Stimulated activated CD4-positive, alpha-beta T cell treated with anti-CD3 and anti-CD28 coated beads, Interleukin-15, amount 100 ng/mL, for 1 hour (primary cell): ENCODE data around the gene NDOR1.

Source experiments
- DNase-seq, 2 donors: peaks; one replicate each; pipeline ENCODE4 v3.0.0-alpha.2; 2020; ENCODE audit warnings: low read depth in 1 of 2, low spot score in 1 of 2

NDOR1 gene

GRCh38 chr9:137167747-137168572, 37.5 kb upstream of the NDOR1 start:
- DNase-seq = no peak

GRCh38 chr9:137168573-137168903, 37.0 kb upstream of the NDOR1 start:
- DNase-seq = no peak

GRCh38 chr9:137168904-137169856, 36.3 kb upstream of the NDOR1 start:
- DNase-seq = no peak

DNA sequence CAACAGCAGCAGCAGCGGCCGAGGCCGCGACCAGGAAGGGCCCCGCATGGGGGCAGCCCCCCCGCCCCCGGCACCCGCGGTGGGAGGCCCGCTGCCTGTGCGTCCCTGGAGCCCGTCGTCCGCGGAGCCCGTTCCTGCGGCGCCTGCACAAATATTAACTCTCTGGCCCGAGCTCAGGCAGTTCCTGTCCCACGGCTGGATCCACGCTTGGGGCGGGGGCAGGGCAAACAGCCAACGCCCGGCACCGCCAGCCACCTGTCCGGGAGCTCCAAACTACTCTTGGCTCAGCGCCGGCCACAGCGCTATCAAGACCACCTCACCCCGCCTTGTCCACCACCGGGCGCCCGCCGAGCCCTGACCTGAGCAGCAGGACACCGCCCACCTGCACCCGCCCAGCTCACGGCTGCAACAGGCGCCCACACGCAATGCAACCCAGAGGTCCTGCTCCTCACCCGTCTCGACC, 35.6 kb upstream of the NDOR1 start, which contains the start of gene LRRC26:
Gene LRRC26 (minus strand): TSS at position 156 of the 463 bp plus-strand sequence. CDS start 108 bp downstream, at position 48.
- no peak for DNase-seq

DNA sequence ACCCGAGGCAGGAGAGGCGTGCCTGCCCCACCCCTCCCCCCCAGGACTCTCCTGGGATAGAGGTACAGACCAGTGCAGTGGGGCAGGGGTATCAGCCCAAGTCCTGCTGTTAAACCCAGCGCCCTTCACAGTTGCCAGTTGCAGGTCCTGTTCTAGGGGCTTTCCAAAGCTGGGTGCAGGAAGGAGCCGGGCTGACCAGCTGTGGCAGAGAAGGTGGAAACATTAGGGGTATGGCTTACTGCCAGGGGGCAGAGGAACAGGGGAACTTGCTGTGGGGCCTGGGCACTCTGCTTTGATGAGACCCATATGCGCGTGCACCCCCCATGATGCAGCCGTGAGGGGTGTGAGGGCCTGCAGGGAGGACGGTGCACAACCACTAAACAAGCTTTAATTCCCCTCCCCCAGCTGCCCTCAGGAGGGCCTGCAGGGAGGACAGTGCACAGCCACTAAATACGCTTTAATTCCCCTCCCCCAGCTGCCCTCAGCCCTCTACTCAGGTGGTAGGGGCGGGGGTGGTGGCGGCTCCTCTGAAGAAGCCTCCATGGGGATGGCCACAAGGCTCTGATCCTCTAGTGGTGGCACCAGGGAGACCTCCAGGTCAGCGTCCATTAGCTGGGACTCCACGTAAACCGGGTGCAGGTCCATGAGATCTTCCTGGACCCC, 34.9 kb upstream of the NDOR1 start:
- no peak for DNase-seq

DNA sequence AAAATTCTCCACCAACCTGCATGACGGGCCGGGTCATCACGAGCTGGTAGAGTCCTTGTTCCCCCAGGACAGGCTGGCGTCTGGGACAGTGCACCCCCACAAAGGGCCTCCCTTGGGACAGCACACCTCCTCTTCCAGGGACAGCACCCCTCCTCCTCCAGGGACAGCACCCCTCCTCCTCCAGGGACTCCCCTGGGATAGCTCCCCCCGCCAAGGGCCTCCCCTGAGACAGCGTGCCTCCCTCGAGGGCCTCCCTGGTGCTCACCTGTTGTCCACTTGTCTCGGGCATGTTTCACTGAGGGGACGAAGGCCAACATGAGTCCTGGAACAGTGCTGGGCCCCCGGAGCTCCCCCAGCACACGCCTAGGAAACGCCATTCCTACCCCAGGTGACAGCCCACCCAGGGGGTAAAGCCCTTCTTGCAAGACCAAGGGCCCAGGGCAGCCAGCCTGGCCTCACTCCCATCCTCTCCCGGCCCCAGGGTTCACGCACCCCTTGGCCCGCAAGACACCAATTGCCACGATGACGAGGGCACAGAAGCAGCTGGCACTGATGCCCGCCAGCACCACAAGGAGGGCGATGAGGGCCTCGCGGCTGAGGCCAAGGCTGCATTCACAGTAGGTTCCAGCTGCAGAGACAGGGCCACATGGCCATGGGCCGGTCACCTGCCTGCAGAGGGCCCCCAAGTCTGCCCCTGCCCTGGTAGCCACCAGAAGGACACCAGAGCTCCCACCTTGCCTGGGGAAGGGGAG, 34.2 kb upstream of the NDOR1 start:
- no peak for DNase-seq

DNA sequence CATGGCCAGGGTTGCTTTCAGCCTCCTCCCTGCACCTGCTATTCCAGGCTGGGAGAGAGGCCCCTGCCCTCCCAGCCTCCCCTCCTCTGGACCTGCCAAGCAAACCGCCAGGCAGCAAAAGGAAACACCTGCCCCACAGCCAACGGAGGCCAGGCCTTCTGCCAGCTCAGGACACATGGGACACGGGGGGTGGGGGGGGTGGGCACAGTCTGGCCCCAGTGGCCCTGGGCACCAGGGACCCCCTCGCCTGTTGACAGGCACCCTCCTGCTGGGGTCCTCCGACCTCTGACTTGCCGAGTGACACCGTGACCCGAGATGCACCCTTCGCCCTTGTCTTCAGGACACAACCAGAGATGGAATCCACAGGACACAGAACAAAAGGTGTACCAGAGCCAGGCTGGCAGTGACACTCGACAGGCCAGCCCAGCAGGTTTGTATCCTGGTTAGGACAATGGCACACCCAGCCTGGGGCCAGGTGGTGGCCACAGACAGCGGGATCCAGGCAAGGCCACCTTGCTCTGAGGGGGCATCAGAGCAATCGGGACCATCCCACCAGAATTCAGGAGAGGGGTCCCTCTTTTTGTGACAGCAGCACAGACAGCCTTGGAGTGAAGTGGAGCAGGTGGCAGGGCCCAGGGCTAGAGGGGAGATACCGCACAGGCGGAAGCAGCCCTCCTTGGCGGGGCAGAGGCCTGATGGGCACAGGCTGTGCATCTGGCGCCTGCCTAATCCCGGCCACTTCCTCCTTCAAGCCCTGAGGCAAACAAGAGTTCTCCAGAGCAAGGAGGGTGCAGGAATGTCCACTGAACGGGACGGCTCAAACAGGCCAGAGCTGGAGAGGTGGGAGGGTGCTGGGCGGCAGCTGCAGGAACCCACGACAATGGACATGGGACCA, 32.4 kb upstream of the NDOR1 start:
- DNase-seq = no peak

DNA sequence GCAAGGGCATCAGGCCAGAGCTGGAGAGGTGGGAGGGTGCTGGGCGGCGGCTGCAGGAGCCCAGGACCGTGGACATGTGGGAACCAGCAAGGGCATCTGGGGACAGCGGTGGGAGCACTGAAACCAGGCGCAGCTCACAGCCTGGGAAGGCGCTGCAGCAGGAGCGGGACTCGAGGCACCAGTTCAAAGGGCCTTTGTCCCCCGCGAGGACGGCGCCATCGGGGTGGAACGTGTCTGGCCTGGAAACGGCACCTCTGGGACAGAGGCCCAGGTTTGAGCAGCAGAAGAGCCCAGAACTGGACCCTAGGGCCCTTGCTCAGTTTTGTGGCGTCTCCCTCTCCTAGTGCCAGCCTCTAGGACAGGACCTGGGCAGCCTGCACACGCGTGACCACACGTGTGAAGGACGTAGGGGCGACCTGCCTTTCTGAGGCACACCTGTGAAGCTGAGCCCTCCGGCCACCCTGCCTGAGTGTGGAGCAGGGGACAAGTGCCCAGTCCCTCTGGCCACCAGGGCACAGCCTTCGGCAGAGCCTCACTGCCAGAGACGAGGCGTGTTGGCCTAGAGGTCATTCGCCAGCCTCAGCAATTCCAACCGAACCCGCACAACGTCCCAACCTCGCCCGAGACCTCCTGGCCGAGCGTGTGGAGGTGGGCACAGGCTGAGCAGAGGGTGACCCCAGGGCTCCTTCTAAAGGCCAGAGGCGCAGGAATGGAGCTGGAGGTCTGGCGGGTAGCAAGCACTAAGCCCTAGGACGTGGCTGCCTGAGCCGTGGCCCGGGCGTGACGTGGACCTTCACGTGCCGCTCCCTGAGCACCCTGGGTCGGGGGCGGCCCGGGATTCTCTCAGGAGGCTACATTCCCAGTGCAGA, 31.5 kb upstream of the NDOR1 start:
- DNase-seq = no peak

DNA sequence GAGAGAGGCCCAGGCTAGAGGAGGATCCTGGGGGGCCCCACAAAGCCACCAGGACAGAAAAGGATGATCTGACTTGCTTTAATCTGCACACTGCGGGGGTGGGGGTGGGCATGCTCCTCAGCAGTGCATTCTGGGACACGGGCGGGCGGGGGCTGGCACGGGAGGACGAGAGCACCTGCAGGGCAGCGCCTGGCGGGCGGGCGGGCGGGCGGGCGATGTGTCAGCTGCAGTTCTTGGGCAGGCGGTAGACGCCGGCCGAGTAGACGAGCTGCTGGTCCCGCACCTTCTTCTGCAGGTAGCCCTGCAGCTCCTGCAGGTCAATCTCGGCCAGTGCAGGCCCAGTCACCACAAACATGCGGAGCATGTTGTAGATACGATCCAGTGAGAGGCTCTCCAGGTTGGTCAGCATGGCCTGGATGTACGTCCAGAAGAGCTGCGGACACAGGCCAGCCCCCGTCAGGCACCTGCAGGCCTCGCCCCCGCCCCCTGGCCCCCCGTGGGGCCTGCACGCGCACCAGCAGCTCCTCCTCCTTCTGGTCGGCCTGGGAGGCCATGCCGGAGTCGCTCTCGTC, 30.7 kb upstream of the NDOR1 start:
- DNase-seq = no peak

DNA sequence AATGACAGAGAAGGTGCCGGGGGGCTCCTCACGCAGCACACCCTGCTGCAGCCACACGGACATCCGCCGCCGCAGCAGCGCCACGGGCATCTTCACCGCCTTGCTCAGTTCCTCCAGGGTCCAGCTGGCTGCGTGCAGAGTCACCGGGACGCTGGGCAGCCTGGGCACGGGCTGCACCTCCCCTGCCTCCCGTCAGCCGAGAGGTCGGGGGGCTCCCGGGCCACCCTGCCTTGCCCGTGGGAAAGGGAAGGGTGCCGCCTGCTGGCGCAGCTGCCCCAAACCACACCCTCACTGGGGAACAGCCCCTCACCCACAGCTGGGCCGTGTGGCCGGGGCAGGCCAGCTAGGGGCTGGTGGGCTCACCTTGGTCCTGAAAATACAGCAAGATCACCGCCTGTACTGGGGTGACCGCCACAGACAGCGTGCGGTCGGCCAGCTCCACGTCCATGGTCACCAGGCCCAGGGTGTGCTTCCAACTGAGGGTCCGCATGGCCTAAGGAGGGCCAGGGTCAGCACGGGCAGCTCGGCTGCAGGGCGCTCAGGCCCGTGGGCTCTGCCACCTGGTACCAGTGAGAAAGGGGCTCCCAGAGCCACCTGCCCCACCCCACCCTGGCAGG, 30.0 kb upstream of the NDOR1 start:
- DNase-seq = no peak

DNA sequence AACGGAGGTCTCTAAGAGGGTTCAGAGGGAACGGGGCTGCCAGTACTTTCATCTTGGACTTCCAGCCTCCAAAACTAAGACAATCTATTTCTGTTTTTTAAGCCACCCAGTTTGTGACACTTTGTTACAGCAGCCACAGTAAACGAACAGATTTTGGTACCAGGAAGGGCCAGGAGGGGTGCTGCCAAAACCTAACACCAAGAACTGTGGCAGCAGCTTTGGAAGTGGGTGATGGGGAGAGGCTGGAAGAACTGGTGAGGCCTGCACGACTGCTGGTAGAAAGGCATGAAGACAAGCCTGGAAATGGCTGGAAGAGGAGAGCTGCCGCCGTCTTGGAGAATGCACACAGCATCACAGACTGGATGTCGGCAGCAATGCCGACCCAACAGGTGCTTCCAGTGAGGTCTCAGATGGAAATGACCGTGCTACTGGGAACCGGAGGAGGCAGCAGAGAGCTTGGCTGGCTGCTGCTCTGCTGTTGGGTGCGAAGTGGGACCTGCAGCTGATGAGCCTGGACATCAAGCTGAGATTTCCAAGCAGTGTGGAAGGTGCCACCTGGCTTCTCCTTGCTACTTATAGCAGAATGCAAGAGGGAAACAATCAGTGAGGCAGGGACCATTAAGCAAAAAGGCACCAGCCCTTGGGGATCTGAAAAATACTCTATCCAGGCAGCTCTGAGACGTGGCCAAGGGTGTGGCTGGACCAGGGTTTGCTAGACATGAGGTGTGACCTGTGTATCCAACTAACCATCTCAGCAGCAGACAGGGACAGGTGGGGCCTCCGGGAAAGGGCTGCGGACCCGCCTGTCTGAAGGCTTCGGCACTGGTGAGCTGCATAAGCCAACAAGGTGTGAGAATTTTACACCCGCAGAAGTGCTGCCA, 29.0 kb upstream of the NDOR1 start:
- DNase-seq = no peak

- DNase-seq = no peak
Observed at GRCh38 chr9:137178201-137178938, 27.1 kb upstream of the NDOR1 start.

DNA sequence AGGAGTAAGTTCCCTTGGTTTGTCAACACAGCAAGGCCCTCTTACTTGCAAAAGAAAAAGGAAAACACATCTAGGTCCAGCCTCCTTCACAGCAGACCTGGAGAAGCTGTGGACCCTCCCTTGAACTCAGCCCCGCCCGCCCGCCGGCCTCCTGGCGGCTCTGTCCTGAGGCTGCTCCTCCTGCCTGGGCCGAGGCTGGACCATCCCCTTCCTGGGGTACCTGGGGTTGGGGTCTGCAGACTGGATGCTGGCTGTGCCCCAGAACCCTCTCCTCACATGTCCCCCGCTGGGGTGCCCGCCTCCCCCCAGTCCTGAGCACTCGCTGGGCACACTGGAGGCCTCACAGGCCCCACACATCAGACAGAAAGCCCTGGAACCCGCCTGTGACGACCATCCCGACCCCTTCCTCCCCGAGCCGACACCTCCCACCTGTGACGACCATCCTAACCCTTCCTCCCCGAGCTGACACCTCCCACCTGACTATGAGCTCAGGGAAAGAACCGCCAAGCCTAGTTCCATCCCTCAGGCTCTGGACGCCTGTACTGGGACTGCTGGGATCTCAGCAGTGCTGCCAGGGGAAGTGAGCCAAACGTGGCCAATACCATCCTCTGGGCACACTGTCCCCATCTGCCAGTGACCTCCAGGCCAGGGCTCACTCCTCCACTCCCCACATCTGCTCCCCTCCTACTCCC, 26.4 kb upstream of the NDOR1 start:
- no peak for DNase-seq

- DNase-seq = no peak
Observed at GRCh38 chr9:137179761-137180160, 25.7 kb upstream of the NDOR1 start.

DNA sequence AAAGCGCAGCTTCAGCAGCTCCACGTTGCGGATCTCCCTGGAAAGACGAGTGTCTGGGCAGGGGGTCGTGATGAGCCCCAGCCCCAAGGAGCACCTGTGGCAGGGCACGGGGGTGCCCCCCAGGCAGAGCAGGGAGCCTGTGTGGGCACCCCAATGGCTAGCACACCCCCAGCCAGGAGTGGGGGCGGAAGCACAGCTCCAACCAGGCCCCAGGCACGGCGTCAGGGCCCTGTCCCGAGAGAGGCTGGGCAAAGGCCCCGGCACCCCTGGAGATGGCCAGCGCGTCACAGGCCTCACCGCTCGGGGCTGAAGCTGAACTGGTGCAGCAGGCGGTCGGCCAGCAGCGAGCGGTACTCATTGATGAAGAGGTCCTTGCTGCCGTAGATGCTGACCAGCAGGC, 25.0 kb upstream of the NDOR1 start:
- no peak for DNase-seq

GRCh38 chr9:137181680-137182079, 23.8 kb upstream of the NDOR1 start:
- no peak for DNase-seq
